AG20443 (cell line): ENCODE measurements around the gene RNF11.

Experiments used
- DNase-seq: peaks from one replicate; pipeline ENCODE4 v3.0.0; 2012; ENCODE audit warnings: low spot score, mixed read lengths

RNF11 gene

DNA sequence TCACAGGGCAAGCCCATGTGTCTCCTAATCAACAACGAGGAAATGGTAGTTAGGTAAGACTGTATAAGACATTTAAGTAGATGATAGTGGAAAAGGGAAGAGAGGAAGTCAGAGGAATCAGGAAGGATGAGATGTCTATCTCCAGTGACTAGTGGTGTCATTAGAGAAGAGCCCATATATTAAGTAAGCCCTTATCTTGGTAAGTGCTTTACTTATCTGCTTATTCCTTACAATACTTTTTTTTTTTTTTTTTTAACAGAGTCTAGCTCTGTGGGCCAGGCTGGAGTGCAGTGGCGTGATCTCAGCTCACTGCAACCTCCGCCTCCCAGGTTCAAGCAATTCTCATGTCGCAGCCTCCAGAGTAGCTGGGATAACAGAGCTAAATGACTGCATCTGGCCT is 29.5 kb downstream of the RNF11 start:
- DNase-seq: no peak

DNA sequence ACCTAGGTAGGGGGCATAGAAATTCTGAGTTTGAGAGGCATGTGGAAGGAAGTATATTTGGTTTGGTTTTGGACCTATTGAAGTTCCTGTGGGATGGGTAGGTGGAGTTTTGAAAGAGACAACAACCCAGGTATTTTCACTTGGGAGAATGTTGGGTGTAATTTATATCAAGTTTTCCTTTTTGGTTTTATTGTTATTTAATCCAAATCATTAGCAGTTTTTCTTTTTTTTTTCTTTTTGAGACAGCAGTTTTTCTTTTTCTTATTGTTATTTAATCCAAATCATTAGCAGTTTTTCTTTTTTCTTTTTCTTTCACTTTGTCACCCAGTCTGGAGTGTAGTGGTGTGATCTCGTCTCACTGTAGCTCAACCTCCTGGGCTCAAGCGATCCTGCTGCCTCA is 30.1 kb downstream of the RNF11 start:
- no peak for DNase-seq

DNA sequence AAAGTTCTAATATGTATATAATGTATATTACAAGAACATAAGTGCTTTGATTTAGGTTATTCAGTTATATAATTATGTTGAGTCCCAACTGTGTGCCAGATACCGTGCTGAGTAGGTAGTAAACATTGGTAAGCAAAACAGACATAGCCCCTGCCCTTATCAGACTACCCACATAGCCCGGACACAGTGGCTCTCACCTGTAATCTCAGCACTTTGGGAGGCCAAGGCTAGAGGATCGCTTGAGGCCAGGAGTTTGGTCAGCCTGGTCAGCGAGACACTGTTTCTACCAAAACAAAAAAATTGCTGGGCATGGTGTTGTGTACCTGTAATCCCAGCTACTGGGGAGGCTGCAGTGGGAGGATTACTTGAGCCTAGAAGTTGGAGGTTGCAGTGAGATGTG is 30.7 kb downstream of the RNF11 start:
- DNase-seq: no peak

- peak; percentile 26 for DNase-seq
Observed at GRCh38 chr1:51268634-51269033, 32.6 kb downstream of the RNF11 start.

DNA sequence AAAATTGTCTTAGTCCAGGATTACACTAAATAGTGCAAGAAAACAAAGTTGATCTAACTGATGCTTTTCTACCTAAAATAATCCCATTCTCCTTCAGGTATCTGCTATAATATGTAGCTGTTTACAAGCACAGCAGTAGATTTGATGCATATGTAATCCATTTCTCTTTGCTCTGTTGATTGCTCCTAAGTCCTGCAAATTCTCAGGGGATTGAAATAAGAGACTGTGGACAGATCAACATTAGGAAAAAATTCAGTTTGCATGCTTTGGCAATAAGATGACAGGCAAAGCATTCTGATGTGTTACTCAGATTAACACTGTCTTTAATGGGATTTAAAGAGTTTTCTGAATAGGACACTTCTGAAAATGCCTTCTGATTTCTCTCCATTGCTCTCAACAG is 34.7 kb downstream of the RNF11 start:
- peak; percentile 45 for DNase-seq

GRCh38 chr1:51272916-51273315 is 36.8 kb downstream of the RNF11 start:
- no peak for DNase-seq

GRCh38 chr1:51274676-51275075 is 38.6 kb downstream of the RNF11 start:
- DNase-seq: no peak

DNA sequence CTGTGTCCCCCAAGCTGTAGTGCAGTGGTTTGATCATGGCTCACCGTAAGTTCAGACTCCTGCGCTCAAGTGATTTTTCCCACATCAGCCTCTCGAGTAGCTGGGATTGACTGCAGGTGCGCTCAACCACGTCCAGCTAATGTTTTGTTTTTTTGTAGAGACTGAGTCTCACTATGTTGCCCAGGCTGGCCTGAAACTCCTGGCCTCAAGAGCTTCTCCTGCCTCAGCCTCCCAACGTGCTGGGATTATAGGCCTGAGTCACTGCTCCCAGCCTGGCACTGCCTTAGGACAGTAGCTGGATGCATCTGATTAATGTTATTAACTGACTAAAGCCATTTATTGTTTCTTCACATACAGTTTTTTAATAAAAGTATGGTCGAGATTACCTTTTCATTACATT is 40.2 kb downstream of the RNF11 start:
- DNase-seq: no peak

DNA sequence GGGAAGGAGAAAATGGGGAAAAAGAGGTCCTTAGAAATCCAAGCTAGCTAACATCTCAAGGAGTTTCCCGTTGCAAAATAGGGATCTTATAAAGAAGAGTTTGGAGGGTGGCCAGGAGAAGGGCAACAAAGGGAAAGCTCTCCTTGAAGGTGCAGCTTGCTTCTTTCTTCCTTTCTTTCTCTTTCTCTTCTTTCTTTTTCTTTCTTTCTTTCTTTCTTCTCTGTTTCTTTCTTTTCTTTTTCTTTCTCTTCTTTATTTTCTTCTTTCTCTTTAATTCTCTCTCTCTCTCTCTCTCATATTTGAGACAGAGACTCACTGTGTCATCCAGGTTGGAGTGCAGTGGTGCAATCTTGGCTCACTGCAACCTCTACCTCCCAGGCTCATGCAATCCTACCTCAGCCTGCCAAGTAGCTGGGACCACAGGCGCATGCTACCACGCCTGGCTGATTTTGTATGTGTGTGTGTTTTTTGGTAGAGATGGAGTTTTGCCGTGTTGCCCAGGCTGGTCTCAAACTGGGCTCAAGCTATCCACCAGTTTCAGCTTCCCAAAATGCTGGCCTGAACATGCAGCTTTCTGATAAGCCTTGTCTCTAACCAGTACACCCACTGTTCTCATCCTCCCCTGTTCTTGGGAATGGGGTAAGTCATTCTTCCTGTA is 44.4 kb downstream of the RNF11 start:
- DNase-seq: no peak

DNA sequence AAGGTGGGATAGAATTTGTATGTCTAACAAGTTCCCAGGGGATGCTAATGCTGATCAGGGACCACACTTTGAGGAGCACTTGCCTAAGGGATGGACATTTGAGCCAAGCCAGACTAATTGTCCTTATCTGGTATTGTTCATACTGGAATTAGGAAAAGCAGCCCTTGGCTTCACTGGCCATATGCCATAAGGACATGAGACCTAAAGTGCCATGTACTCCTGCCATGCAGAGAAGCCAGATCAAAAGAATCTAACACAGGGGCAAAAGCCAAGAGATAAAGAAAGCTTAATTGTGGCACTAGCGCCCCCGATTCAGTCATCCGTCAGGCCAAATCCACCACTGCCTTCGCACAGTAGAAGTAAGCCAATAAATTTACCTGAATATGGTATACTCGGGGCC is 45.7 kb downstream of the RNF11 start:
- DNase-seq: no peak

DNA sequence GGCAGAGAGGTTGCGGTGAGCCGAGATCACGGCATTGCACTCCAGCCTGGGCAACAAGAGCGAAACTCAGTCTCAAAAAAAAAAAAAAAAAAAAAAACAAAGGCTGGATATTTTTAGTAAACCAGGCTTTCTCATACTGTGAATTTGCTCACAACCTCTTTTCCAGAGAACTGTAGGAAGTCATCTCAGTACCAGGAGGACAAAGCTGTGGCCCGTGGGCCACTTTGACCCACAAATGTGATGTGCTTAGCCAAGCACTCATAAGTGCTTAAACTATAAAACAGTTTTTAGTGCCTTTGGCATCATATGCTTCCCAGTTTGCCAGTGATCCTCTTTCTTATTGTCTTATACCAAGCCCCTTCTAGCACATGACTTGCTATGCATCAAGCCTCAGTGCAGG is 46.5 kb downstream of the RNF11 start:
- DNase-seq: no peak

- DNase-seq: no peak
Observed at GRCh38 chr1:51283979-51284378, 47.9 kb downstream of the RNF11 start.

DNA sequence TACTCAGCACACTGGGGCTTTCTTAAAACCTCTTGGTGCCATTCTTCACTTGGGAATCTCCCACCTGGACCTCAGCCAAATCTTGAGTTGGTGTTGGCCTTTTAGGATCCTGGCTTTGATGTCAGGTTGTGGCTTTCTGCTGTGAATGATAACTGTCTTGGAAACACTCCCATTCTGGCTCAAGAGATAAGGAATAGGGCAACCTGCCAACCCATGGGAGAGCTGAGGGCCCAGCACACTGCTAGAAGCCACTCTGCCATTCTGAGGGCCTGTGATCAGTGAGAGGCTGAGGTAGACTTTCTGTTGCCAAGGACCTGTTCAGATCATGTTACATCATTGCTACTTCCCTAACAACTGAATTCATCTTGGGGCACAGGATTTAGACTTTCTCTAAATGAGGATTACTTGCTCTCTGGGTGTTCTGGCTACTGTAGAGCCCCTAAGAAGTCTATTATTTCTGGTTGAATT is 48.4 kb downstream of the RNF11 start:
- DNase-seq: no peak

DNA sequence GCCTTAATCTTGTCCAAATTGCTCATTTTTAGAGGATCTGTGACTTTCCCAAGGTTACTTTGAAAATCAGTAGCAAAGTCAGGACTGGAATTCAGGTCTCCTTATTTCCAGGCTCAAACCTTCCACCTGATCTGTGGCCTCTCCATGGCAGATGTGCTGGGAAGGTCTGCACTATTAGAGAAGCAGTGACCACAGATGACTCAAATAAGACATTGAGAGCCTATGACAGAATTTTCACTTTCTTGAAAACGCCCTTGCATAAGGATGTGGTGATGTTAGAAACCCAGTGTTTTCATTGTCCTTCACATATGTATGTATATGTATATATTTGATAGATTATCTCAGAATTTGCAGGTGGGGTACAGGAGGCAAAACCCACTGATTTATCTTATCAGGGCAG is 49.0 kb downstream of the RNF11 start:
- DNase-seq: no peak

- no peak for DNase-seq
Observed at GRCh38 chr1:51287966-51288365, 51.9 kb downstream of the RNF11 start.

- DNase-seq: no peak
Observed at GRCh38 chr1:51288578-51288977, 52.5 kb downstream of the RNF11 start.

DNA sequence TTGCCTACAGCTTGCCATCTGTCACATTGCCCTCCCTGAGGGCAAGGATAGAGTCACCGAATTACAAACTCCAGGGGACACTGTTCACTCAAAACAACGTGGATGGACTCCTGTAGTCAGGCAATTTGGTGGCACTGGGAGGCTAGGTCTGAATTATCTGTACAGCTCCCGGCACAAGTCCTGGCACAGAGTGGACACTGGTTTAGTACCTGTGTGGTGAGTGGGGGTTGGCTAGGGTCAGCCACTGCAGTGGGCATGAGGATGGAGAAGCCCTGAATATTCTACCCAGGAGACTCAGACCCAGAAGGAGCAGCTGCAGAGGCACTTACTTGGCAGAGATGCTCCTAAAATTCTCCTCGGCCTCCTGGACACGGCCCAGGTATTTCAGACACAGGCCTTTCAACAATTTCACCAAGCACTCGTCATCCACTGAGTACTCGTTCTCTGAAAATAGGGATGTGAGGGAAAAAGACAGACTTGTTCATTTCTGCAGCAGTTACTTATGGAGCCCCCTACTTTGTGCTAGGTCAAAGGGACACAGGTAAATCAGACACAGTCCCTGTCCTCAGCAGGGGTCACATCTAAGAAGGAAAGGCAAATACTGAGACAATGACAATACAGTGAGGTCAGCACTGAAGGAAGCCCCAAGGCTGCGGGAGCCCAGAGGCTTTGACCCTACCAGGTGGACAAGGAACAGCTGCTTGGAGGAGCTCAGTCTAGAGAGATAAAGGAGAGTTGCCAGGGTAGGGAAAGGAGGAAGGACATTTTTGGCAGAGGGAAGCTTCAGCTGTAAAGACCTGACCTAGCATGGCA is 53.8 kb downstream of the RNF11 start:
- DNase-seq: no peak

GRCh38 chr1:51290489-51290847 is 54.4 kb downstream of the RNF11 start:
- no peak for DNase-seq

DNA sequence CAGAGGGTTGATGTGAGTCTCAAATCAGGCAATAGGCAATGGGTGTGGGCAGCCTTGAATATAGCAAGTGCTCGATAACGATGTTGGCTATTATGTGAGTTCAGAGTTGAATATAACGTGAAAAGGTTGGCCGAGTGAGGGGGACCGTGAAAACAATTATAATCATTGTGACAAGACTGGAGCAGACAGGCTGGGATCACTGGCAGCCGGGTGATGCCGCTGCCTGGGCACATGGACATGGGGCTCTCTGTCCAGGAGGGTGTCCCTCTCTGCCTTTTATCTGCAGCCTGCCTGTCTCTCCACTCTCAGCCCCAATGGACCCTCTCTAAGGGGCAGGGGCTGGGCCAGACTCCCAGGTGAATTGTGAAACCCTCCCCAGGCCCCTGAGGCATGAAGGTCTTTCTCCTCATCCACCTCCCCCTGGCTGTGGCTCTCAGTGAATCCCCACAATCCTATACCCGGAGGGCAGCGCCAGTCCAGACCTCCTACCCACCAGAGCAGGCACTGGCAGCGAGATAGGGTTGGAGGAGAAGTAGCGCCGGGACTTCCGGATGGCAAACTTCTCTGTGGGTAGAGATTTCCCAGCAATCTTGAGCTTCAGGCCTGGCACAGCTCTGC is 57.9 kb downstream of the RNF11 start:
- no peak for DNase-seq

- peak; percentile 60 for DNase-seq
Observed at GRCh38 chr1:51294566-51295184, 58.6 kb downstream of the RNF11 start.

DNA sequence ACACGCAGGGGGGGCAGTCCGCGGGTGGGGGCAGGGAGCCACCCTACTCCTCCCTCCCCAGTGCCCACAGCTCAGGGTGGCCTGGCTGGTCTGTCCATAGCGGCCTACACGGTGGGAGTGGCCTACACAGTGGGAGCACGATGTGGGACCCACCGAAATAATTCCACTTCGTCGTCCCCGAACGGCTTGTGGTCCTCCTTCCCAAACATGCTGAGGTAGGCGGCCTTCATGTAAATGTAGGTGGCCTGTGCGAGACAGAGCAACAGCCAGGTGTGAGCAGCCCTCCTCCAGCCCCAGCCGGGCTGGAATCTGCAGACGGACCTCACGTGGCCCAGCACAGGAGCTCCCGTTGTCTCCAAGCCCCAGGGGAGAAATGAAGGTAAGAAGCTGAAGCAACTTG is 59.9 kb downstream of the RNF11 start:
- DNase-seq: no peak

DNA sequence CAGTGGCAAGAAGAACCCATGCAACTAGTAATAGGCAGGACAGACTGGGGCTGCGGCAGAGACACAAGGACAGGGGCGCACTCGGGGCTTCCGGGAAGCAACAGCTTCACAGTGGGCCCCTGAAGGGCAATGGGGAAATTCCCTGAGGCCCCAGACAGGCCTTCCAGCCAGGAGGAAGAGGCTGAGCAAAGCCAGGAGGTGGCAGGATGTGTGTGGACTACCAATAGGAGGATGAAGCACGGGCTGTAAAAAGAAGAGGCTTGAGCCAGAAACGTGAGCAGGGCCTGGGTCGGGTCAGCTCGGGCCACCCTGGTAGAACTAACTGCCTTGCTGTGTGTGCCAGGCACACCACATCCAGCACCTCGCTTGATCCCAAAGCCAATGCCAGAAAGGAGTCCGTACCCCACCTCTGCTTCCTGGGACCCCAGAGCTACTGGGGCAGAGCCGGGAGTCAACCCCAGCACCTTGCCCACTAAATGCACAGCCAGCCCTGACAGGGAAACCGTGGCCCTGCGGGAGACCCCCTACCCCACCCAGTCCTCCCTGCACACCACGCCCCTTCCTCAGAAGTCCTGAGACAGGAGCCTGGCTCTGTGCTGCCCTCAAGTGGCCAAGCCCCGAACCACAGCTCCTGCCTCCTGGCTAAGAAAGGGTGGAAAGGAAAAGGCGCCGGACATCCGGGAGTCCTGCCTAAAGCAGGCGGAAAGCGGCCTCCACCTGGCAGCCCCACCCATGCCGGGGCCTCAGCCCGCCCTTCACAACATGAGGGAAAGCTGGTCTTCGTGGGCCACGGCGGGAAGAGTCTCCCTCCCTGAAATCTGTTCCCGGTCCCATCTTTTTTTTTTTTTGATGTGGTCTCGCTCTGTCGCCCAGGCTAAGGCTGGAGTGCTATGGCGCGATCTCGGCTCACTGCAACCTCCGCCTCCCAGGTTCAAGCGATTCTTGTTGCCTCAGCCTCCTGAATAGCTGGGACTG is 60.6 kb downstream of the RNF11 start:
- peak; percentile 90 for DNase-seq
